Measurements from ENCODE around the gene SRGAP1.

The SRGAP1 gene

GRCh38 chr12:63976902-63977395, 132.4 kb downstream of the SRGAP1 start:
- no peak for TF ChIP-seq CTCF (IDR thresholded peaks at IDR 0.05)
- Mint-ChIP-seq H3K4me3 (no peak overlapping the region), H3K27me3 (ENCODE audit: low read depth, poor library complexity) (peaks cover 2% of the 10 kb centered on the region), H3K27ac (no peak overlapping the region), H3K9me3 (no peaks in the 10 kb centered on the region), H3K4me1 (peaks cover 5% of the 10 kb centered on the region), H3K36me3 (ENCODE audit: low read depth) (no peaks in the 10 kb centered on the region)
- no peak for DNase-seq

DNA sequence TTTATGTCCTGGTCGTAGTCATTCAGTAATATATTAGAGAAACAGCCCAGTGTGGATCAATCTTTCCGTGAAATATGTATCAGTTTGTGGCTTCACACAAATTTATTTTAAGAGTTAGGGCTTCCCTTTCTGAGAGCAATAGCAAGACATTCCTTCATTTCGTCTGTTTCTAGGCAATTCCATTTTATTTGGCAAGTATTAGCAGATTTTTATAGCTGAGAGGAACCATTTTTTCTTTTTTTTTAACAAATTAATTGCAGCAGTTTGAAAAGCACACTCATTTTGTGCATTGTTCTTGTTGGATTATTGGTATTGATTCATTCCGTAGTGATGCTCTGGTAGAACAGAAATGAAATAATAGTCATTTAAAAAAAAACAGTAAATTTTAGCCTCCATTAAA, 132.9 kb downstream of the SRGAP1 start:
- Mint-ChIP-seq H3K36me3 (ENCODE audit: low read depth) (no peaks in the 10 kb centered on the region), H3K4me3 (no peak overlapping the region), H3K27ac (no peak overlapping the region), H3K9me3 (no peaks in the 10 kb centered on the region), H3K4me1 (peaks cover 5% of the 10 kb centered on the region), H3K27me3 (ENCODE audit: low read depth, poor library complexity) (peaks cover 2% of the 10 kb centered on the region)
- DNase-seq: no peak
- no peak for TF ChIP-seq CTCF (IDR thresholded peaks at IDR 0.05)

- Mint-ChIP-seq H3K36me3 (ENCODE audit: low read depth) (no peaks in the 10 kb centered on the region), H3K27ac (no peak overlapping the region), H3K4me3 (no peak overlapping the region)
Observed at GRCh38 chr12:63978519-63978918, 134.0 kb downstream of the SRGAP1 start.

DNA sequence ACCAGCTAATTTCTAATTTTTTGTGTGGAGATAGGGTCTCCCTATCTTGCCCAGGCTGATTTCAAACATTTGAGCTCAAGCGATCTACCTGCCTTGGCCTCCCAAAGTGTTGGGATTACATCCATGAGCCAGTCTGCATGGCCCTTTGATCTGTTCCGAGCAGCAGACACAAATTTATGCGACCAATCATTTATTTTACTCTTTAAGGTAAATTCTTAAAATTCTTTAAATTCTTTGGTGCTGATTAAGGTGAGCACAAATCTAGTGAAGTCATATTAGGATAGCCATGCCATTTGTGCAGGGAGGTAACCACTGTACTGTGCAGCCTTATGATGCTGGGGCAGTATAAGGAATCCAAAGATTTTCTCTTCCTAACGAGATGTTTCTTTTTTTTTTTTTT, 135.7 kb downstream of the SRGAP1 start:
- H3K36me3 Mint-ChIP-seq (ENCODE audit: low read depth): no peaks in the 10 kb centered on the region
- no peak overlapping the region for H3K27ac Mint-ChIP-seq
- H3K27me3 Mint-ChIP-seq (ENCODE audit: low read depth, poor library complexity): no peaks in the 10 kb centered on the region
- DNase-seq: no peak
- peaks cover 5% of the 10 kb centered on the region for H3K4me1 Mint-ChIP-seq
- H3K9me3 Mint-ChIP-seq: no peaks in the 10 kb centered on the region
- no peak for TF ChIP-seq CTCF (IDR thresholded peaks at IDR 0.05)
- no peak overlapping the region for H3K4me3 Mint-ChIP-seq

More at GRCh38 chr12:63978519-63978918, 134.0 kb downstream of the SRGAP1 start:
- no peaks in the 10 kb centered on the region for H3K9me3 Mint-ChIP-seq
- no peak for DNase-seq
- peaks cover 5% of the 10 kb centered on the region for H3K4me1 Mint-ChIP-seq
- peaks cover 2% of the 10 kb centered on the region for H3K27me3 Mint-ChIP-seq (ENCODE audit: low read depth, poor library complexity)
- no peak for TF ChIP-seq CTCF (IDR thresholded peaks at IDR 0.05)

DNA sequence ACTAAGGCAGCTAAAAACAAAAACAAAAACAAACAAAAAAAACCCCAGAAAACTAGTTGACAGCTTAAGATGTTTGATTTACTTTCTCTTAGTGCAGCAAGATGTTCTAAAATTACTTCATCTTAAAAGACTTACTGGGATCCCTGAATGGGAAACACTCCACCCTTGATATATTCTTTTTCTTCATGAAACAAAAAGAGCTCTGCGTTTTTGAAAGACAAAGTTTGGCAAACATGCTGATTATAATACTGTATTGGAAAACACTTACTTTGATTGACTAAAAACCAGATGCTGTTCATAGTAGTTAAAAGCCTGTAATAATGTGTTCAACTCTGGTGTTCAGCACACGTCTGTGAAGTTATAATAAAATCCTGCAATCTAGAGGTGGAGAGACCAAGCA, 136.8 kb downstream of the SRGAP1 start:
- no peak for DNase-seq
- no peak overlapping the region for H3K4me3 Mint-ChIP-seq
- no peaks in the 10 kb centered on the region for H3K27me3 Mint-ChIP-seq (ENCODE audit: low read depth, poor library complexity)
- peaks cover 5% of the 10 kb centered on the region for H3K4me1 Mint-ChIP-seq
- TF ChIP-seq CTCF (IDR thresholded peaks at IDR 0.05): no peak
- H3K9me3 Mint-ChIP-seq: no peaks in the 10 kb centered on the region
- no peak overlapping the region for H3K27ac Mint-ChIP-seq
- no peaks in the 10 kb centered on the region for H3K36me3 Mint-ChIP-seq (ENCODE audit: low read depth)

DNA sequence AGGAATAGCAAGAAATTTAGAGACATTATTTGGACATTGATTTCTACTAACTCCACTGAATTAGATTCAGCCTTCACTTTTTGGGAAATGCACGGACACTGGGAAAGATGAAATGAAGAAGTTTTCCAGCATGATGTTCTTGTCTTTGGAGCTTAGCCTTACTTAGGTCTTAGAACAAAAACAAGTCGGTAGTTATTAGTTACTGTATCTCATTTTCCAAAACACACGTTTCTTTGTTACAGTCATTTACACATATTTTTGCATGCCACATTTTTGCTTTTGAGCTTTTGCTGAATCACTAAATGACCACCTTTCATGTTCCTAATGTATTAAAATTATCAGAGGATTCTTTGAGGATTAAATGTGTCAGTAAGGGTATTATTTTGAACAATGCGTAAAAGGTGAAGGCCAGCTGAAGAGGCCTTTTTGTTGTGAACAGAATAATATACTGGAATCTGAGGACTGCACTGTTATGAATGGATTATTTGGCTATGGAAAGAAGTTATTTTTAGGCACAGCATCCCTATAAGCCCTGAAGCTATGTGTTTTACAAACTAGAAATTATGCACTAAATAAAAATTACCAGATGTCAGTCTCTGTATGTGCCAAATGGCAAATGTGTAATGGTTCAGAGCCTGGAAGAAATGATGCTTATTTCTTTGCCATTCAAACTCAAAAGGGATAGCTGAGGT, 138.2 kb downstream of the SRGAP1 start:
- no peaks in the 10 kb centered on the region for H3K9me3 Mint-ChIP-seq

More for the DNA sequence above, 138.2 kb downstream of the SRGAP1 start:
- H3K4me1 Mint-ChIP-seq: peaks cover 5% of the 10 kb centered on the region
- H3K4me3 Mint-ChIP-seq: no peak overlapping the region
- H3K27me3 Mint-ChIP-seq (ENCODE audit: low read depth, poor library complexity): no peaks in the 10 kb centered on the region
- TF ChIP-seq CTCF (IDR thresholded peaks at IDR 0.05): no peak
- H3K27ac Mint-ChIP-seq: no peak overlapping the region
- no peak for DNase-seq
- no peaks in the 10 kb centered on the region for H3K36me3 Mint-ChIP-seq (ENCODE audit: low read depth)
